Panc1 (cell line): ENCODE measurements around the gene DPYSL5. TPM values are rescaled to one million over a fixed set of nuclear protein-coding genes. Genes with fewer than 3 reads are reported as not detected.

ENCODE experiments used
- ATAC-seq: fragments of 200-7000 bp; cut with Tn5 transposase; 2 replicates; pipeline ENCODE4 v1.9.1; 2020; ENCODE audit warnings: mild to moderate bottlenecking, moderate library complexity
- BruUV-seq: library from RNA; stranded (reverse); fragments of 400-500 nt; replicated peaks from 2 replicates; lab custom pipeline; 2021; lab: Mats Ljungman, UMichigan
- CTCF ChIA-PET: fragments of 300-600 bp; sonication (Branson Sonifier 250); formaldehyde crosslinking; loops from one replicate; lab custom pipeline; 2022; ENCODE audit warnings: antibody characterized with exemption; lab: Charles Lee
- POLR2A ChIA-PET: fragments of 300-600 bp; sonication (Branson Sonifier 250); formaldehyde crosslinking; loops from one replicate; lab custom pipeline; 2022; ENCODE audit warnings: antibody characterized with exemption; lab: Charles Lee
- DNase-seq: peaks from one replicate; pipeline ENCODE4 v3.0.0-alpha.2; 2010; ENCODE audit warnings: low read depth, low spot score
- H3K27ac ChIP-seq: 2 replicates; pipeline ENCODE4 v1.5.1; 2011; ENCODE audit warnings: mild to moderate bottlenecking, low read length, inconsistent platforms
- H3K27me3 ChIP-seq: fragments of 200-500 bp; sonication (Bioruptor generic); 2 replicates; pipeline ENCODE4 v1.6.0; 2014; ENCODE audit warnings: low read length, inconsistent platforms; ENCODE audit not compliant: control insufficient read depth, insufficient read depth
- H3K36me3 ChIP-seq: fragments of 200-500 bp; sonication (Bioruptor generic); 2 replicates; pipeline ENCODE4 v1.5.1; 2014; ENCODE audit warnings: inconsistent platforms, mild to moderate bottlenecking, low read length, moderate library complexity; ENCODE audit not compliant: control insufficient read depth, insufficient read depth
- H3K4me1 ChIP-seq: 2 replicates; pipeline ENCODE4 v1.5.1; 2011; ENCODE audit warnings: inconsistent platforms, mild to moderate bottlenecking, low read length, moderate library complexity; ENCODE audit not compliant: control insufficient read depth, insufficient read depth
- H3K4me3 ChIP-seq, 2 experiments: 2 replicates each; pipeline ENCODE4 v1.5.1; 2011 to 2012; ENCODE audit warnings: low read depth in 2 of 2, low read length in 2 of 2, mild to moderate bottlenecking in 2 of 2, inconsistent platforms in 1 of 2, moderate library complexity in 1 of 2
- H3K9me3 ChIP-seq: fragments of 200-500 bp; sonication (Bioruptor generic); 2 replicates; pipeline ENCODE4 v1.5.1; 2014; ENCODE audit warnings: low read depth, mild to moderate bottlenecking, inconsistent platforms, low read length, moderate library complexity; ENCODE audit not compliant: control insufficient read depth, insufficient read depth
- CTCF ChIP-seq: fragments of 450-650 bp; IDR thresholded peaks from 2 replicates; pipeline ENCODE4 v1.5.1; 2017; ENCODE audit warnings: mild to moderate bottlenecking
- POLR2AphosphoS5 ChIP-seq: IDR thresholded peaks from 2 replicates; pipeline ENCODE4 v1.6.1; 2012; ENCODE audit warnings: mild to moderate bottlenecking, low read depth, low read length, moderate library complexity
- REST ChIP-seq, 2 experiments: IDR thresholded peaks; 2 replicates each; pipeline ENCODE4 v1.6.1; 2011 to 2012; ENCODE audit warnings: low read depth in 2 of 2, control low read depth in 1 of 2, low read length in 1 of 2, mild to moderate bottlenecking in 1 of 2, moderate library complexity in 1 of 2; ENCODE audit not compliant: insufficient read depth in 1 of 2
- SIN3A ChIP-seq: IDR thresholded peaks from 2 replicates; pipeline ENCODE4 v1.6.1; 2012; ENCODE audit warnings: low read depth, mild to moderate bottlenecking, low read length, moderate library complexity, borderline replicate concordance; ENCODE audit not compliant: insufficient read depth
- TCF7L2 ChIP-seq: IDR thresholded peaks from 2 replicates; pipeline ENCODE4 v1.6.1; 2011; ENCODE audit warnings: mild to moderate bottlenecking, low read depth, low read length, inconsistent platforms
- in situ Hi-C: cut with HindIII; loops from 2 replicates; pipeline ENCODE4 v1.10.0; 2016; ENCODE audit warnings: low sequenced_read_pairs, low pct_unique_long_range_greater_than_20kb
- intact Hi-C: fragments of 100-400 bp; cut with micrococcal nuclease; formaldehyde crosslinking; loops from one replicate; pipeline ENCODE4 v1.10.0; 2022; ENCODE audit not compliant: unreplicated experiment
- total RNA-seq: library from RNA; stranded (reverse); gene quantifications from one replicate; pipeline ENCODE4 v1.2.1, GENCODE V29; 2021; ENCODE audit not compliant: unreplicated experiment

The DPYSL5 gene
- total RNA-seq, 1 experiment from 2014 or later: 0.31 TPM

GRCh38 chr2:26917135-26917836 is 69.4 kb downstream of the DPYSL5 start:
- Histone ChIP-seq H3K27ac (no peak overlapping the region), H3K4me1 (no peaks in the 10 kb centered on the region), H3K36me3 (no peaks in the 10 kb centered on the region), H3K27me3 (peaks cover 3% of the 10 kb centered on the region; the same call in 1 of the 2 replicates), H3K9me3 (no peaks in the 10 kb centered on the region), H3K4me3 (no peak overlapping the region)
- CTCF ChIA-PET: interaction anchor here (0.6 kb wide), 2 partner anchors 100 to 848 kb away, joined by 6 to 8 read pairs; no protein-coding TSS in a partner anchor
- in situ Hi-C loops: no loop called here
- BruUV-seq: no TSS peak
- POLR2A ChIA-PET: no interaction called here
- DNase-seq: no peak
- ATAC-seq: no peak
- intact Hi-C loops: no loop called here
- TF ChIP-seq REST (IDR thresholded peaks at IDR 0.05; ENCODE audit: insufficient read depth in 1 of 2, low read depth in 2 of 2, low read length in 1 of 2) (no peak), TCF7L2 (no peak), SIN3A (no peak), CTCF (no peak), POLR2AphosphoS5 (no peak)

- intact Hi-C loops: loop anchor here (5.0 kb wide), 1 partner anchor 74 kb away; the partner anchor contains the start of gene DPYSL5
- POLR2A ChIA-PET: no interaction called here
Observed at GRCh38 chr2:26921323-26921722, 73.4 kb downstream of the DPYSL5 start.

More at GRCh38 chr2:26921323-26921722, 73.4 kb downstream of the DPYSL5 start:
- no peaks in the 10 kb centered on the region for H3K4me1 ChIP-seq
- CTCF ChIA-PET: interaction anchor here (2.6 kb wide), 1 partner anchor 75 kb away, joined by 35 read pairs; no protein-coding TSS in a partner anchor
- ATAC-seq (no peak), DNase-seq (no peak)
- TF ChIP-seq CTCF (no peak), SIN3A (no peak), POLR2AphosphoS5 (no peak), REST (IDR thresholded peaks at IDR 0.05; ENCODE audit: insufficient read depth in 1 of 2, low read depth in 2 of 2, low read length in 1 of 2) (no peak), TCF7L2 (no peak)
- no peaks in the 10 kb centered on the region for H3K27me3 ChIP-seq
- no peaks in the 10 kb centered on the region for H3K9me3 ChIP-seq
- no TSS peak for BruUV-seq
- H3K27ac ChIP-seq: no peak overlapping the region
- in situ Hi-C loops: no loop called here
- no peak overlapping the region for H3K4me3 ChIP-seq
- H3K36me3 ChIP-seq: no peaks in the 10 kb centered on the region
